ENCODE results near the gene CPM. TPM values are rescaled to one million over a fixed set of nuclear protein-coding genes. Genes with fewer than 3 reads are reported as not detected.

CPM gene
- total RNA-seq, 2 experiments from 2014 or later, result 1.1 to 1.4 TPM

DNA sequence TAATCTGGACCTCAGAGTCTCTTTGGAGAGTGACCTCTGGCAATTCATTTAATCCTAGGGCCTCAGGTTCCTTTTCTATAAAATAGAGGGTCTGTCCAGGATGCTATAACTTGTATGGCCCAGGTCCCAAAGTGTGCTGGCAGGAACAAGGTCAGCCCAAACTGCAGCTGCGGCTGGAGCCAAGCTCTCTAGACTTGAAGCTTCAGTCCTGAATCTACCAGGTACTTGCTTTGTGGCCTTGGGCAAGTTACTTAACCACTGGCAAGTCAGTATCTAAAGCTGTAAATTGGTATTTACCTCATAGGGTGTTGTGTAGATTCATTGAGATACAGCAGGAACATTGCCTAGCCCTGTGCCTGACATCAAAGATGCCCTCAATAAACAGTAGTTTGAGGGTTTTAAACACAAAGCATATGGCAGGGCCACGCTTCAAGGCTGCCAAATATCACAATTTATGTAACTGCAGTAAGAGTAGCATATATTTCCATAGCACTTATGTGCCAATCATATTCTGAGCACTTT, 21.7 kb downstream of the CPM start:
- no peak overlapping the region for H3K4me3 Mint-ChIP-seq
- CTCF ChIA-PET, result no interaction called here
- no peaks in the 10 kb centered on the region for H3K9me3 Mint-ChIP-seq
- no peaks in the 10 kb centered on the region for H3K36me3 Mint-ChIP-seq (ENCODE audit: low read depth)
- no peaks in the 10 kb centered on the region for H3K27me3 Mint-ChIP-seq
- H3K4me1 Mint-ChIP-seq, result peaks cover 3% of the 10 kb centered on the region
- H3K27ac Mint-ChIP-seq, result no peak overlapping the region
- POLR2A ChIA-PET, result no interaction called here
- DNase-seq, result no peak

DNA sequence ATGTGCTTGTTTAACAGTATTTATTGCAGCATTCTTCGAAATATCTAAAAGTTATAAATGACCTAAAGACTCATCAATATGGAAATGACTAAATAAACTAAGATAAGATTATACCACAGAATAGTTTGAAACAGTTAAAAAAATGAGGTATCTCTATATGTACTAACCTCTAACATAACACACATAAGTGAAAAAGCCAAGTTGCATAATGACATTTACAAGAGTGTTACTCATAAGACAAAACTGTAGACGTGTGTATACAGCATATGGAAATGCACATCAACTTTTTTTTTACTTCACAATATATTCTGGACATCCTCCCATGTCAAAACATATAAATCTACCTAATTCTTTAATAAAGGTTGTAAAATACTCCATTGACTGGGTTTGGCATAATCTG, 22.8 kb downstream of the CPM start:
- Mint-ChIP-seq H3K27ac (no peak overlapping the region), H3K4me3 (no peak overlapping the region), H3K9me3 (no peaks in the 10 kb centered on the region), H3K4me1 (no peaks in the 10 kb centered on the region), H3K36me3 (ENCODE audit: low read depth) (no peaks in the 10 kb centered on the region), H3K27me3 (no peaks in the 10 kb centered on the region)
- CTCF ChIA-PET, result no interaction called here
- DNase-seq, result no peak
- POLR2A ChIA-PET, result no interaction called here

DNA sequence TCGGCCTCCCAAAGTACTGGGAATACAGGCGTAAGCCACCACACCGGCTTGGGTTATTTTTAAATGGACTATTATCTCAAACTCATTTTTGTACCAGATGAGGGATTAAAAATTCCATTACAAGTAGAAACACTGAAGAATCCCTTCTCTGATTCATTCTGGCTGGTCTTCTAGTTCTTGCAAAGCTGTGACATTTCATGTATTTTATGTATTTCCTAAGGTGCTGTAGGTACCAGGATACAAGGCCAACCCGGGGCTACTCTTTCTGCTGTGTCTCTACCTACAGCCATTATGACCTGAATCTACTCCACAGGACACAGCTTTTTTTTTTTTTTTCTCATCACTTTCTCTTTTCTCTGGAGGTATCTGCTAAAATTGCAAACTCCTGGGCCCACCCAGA, 24.9 kb downstream of the CPM start:
- CTCF ChIA-PET, result no interaction called here
- no peaks in the 10 kb centered on the region for H3K27me3 Mint-ChIP-seq
- no peaks in the 10 kb centered on the region for H3K9me3 Mint-ChIP-seq

DNA sequence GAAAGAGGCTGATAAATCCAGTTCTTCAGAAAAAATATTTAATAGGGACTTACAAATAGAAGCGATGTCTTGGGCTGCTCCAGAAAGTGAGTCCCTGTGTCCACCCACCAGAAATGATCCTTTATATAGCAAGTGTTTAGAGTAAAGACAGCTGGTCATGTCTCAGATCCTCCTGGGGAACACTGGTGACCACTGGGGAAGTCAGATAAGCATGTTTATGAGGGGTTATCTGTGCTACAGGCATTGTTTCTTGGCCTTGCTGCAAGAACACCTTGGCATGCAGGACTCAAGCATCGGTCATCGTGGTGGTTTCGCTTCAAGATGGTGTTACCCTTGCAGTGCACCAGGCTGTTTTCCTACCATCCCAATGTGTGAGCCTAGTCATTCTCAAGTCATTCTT, 27.2 kb downstream of the CPM start:
- Mint-ChIP-seq H3K36me3 (ENCODE audit: low read depth) (no peaks in the 10 kb centered on the region), H3K4me1 (no peaks in the 10 kb centered on the region), H3K4me3 (no peak overlapping the region), H3K27ac (no peak overlapping the region), H3K9me3 (no peaks in the 10 kb centered on the region), H3K27me3 (peaks cover 3% of the 10 kb centered on the region)
- ChIA-PET POLR2A (no interaction called here), CTCF (no interaction called here)
- no peak for DNase-seq

More for the DNA sequence above, 24.9 kb downstream of the CPM start:
- no peaks in the 10 kb centered on the region for H3K4me1 Mint-ChIP-seq
- DNase-seq, result no peak
- POLR2A ChIA-PET, result no interaction called here
- H3K27ac Mint-ChIP-seq, result no peak overlapping the region
- no peaks in the 10 kb centered on the region for H3K36me3 Mint-ChIP-seq (ENCODE audit: low read depth)
- no peak overlapping the region for H3K4me3 Mint-ChIP-seq

DNA sequence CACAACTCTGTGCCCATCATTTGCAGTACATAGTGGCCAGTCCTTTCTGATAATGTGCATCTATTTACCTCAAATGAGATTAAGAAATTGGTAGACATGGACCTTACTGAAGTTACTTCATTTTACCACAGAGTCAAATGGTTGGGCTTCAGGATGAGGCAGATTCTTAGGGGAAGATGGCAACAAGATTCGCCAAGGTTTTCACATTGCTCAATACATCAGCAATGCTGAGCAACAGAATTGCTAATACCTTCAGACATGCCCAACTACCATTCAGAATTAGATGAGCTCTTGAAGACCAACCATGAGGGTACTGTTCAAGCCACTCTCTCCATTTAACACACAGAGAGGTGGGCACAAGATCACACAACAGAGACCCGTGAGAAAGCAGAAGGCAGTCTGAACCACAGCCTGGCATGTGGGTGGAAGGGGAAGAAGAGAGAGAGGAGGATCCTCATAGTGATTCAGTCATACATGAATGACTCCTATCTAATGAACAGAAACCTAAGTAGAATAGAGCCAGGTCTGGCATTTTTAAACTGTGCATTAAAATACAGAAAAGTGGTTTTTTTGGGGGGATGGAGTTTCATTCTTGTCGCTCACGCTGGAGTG, 28.5 kb downstream of the CPM start:
- no peak for DNase-seq
- ChIA-PET POLR2A (no interaction called here), CTCF (interaction anchor here (1.0 kb wide), 1 partner anchor 8 kb away, joined by 3 read pairs; no protein-coding TSS in a partner anchor)

DNA sequence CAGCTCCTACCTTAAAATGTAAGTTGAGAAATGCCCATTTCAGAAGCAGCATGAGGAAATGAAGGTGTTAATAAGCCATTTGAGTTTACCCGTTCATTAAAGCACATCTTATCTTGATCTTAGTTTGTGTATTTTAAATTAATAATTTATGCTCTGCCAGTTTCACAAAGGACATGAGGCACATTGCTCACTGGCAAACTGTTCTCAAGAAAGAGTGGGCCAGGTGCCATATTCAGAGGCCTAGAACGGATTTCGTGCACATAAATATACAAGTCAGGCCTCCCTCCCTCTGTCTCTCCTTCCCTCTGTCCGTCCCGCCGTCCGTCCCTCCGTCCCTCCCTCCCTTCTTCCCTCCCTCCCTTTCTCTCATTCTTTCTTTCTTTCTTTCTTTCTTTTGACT, 29.5 kb downstream of the CPM start:
- ChIA-PET CTCF (interaction anchor here (1.0 kb wide), 1 partner anchor 9 kb away, joined by 3 read pairs; no protein-coding TSS in a partner anchor), POLR2A (no interaction called here)
- H3K4me3 Mint-ChIP-seq, result no peak overlapping the region
- no peaks in the 10 kb centered on the region for H3K4me1 Mint-ChIP-seq
- no peak for DNase-seq
- H3K27me3 Mint-ChIP-seq, result peaks cover 5% of the 10 kb centered on the region
- no peaks in the 10 kb centered on the region for H3K36me3 Mint-ChIP-seq (ENCODE audit: low read depth)
- no peaks in the 10 kb centered on the region for H3K9me3 Mint-ChIP-seq
- H3K27ac Mint-ChIP-seq, result no peak overlapping the region

More for the DNA sequence above, 28.5 kb downstream of the CPM start:
- Mint-ChIP-seq H3K4me3 (no peak overlapping the region), H3K27me3 (peaks cover 5% of the 10 kb centered on the region), H3K27ac (no peak overlapping the region), H3K4me1 (no peaks in the 10 kb centered on the region), H3K9me3 (no peaks in the 10 kb centered on the region), H3K36me3 (ENCODE audit: low read depth) (no peaks in the 10 kb centered on the region)

DNA sequence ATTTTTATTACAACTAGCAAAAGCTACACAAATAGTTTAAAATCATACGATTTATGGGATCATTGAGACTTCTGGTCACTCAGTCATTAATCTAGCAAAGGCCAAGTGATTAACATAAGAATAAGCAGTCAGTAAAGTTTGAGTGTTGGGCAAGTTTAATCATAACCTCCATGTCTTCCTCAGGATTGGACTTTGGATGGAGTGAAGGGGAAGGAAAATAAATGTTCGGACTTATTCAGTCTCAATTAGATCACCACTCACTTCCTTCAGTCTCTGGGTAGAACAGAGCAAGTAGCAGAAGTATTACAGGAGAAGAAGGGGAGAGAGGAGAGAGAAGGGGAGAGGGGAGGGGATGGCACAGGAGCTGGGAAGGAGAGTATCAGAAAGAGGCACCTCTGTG, 31.4 kb downstream of the CPM start:
- POLR2A ChIA-PET, result no interaction called here
- Mint-ChIP-seq H3K4me3 (no peak overlapping the region), H3K9me3 (no peaks in the 10 kb centered on the region), H3K4me1 (no peaks in the 10 kb centered on the region), H3K27ac (no peak overlapping the region), H3K27me3 (peaks cover 5% of the 10 kb centered on the region), H3K36me3 (ENCODE audit: low read depth) (no peaks in the 10 kb centered on the region)
- no peak for DNase-seq
- CTCF ChIA-PET, result no interaction called here

DNA sequence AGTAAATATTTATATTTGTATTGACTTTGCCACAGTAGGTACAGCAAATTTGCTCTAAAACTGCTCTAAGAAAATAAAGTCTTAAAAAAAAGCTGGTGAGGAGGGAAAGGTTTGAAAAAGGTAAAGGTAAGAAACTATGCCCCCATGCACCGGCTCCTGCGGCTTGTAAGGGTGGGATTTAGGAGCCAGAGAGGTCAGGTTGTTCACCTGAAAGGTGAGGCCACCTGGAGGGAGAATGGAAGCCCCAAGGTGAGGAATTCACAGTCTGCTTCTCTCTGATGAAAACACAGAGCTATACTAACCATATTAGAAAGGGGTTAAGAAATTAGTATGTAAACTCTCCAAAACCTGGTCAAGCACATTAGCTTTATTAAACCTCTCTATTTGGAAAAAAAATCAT, 31.8 kb downstream of the CPM start:
- peaks cover 5% of the 10 kb centered on the region for H3K27me3 Mint-ChIP-seq
- H3K4me1 Mint-ChIP-seq, result no peaks in the 10 kb centered on the region
- no peaks in the 10 kb centered on the region for H3K9me3 Mint-ChIP-seq
- CTCF ChIA-PET, result no interaction called here
- H3K4me3 Mint-ChIP-seq, result no peak overlapping the region
- H3K36me3 Mint-ChIP-seq (ENCODE audit: low read depth), result no peaks in the 10 kb centered on the region
- no peak overlapping the region for H3K27ac Mint-ChIP-seq
- POLR2A ChIA-PET, result no interaction called here
- no peak for DNase-seq

DNA sequence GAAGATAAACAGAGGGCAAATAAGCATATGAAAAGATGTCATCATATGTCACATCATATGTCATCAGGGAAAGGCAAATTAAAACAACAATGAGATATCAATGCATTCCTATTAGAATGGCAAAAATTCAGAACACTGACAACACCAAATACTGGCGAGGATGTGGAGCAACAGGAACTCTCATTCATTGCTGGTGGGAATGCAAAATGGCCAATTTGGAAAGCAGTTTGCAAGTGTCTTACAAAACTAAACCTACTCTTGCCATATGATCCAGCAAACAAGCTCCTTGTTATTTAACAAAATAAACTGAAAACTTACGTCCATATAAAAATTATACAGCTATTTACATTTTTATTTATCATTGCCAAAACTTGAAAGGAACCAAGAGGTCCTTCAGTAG, 32.7 kb downstream of the CPM start:
- Mint-ChIP-seq H3K27me3 (peaks cover 5% of the 10 kb centered on the region), H3K4me3 (no peak overlapping the region), H3K36me3 (ENCODE audit: low read depth) (no peaks in the 10 kb centered on the region), H3K4me1 (peaks cover 3% of the 10 kb centered on the region), H3K9me3 (no peaks in the 10 kb centered on the region), H3K27ac (no peak overlapping the region)
- POLR2A ChIA-PET, result no interaction called here
- no peak for DNase-seq
- CTCF ChIA-PET, result no interaction called here

DNA sequence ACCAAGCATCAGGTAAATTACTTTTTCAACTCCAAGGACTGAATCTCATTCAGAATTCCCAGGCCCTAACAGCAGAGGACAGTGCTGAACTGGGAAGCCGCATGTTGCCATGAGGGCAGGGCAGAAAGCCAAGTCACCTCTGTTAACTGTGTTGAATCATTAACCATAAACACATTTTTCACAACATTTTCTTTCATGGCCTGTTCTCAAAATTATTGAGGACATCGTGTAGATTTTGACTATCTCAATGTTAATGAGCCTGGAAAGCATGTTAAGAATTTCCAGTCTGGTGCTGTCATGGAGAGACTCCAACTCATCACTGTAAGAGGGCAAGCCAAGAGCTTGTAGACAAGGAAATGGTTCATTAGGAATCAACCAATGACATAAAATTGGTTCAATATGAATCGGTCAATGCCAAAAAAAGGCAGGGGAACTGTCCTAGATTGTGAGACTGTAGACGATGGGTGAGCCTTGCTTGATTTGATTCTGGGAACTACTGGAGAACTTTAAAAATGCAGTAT, 33.7 kb downstream of the CPM start:
- CTCF ChIA-PET, result no interaction called here
- DNase-seq, result no peak
- POLR2A ChIA-PET, result no interaction called here
- H3K27ac Mint-ChIP-seq, result no peak overlapping the region
- peaks cover 3% of the 10 kb centered on the region for H3K4me1 Mint-ChIP-seq
- no peaks in the 10 kb centered on the region for H3K36me3 Mint-ChIP-seq (ENCODE audit: low read depth)
- peaks cover 5% of the 10 kb centered on the region for H3K27me3 Mint-ChIP-seq
- H3K4me3 Mint-ChIP-seq, result no peak overlapping the region
- H3K9me3 Mint-ChIP-seq, result peaks cover 2% of the 10 kb centered on the region

DNA sequence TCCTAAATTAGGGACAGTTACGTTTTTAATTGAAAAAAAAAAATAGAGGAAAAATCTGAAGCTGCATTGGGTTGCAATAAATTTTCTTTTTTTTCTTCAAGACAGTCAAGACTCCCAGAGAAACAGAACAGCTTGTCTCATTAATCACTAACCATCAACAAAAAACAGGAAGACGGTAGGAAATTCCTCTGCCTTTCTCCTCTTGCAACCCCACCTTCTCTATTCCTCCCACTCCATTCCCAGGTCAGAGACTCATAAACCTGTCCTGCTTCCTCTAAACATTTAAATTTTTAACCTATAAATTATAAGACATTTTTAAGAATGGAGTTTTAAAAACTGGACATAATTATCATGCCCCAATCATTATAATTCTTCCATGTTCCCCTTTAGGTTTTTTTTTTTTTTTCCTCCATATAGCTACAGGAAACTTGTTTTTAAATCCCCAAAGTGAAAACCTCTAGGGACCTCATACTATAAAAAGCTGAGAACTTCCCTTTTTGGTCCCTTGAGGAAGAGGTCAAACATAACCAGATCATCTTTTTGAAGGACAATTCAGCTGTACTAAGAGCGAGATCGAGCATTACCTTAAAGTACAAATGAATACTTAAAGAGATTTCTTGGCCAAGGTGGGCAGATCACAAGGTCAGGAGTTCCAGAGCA, 36.0 kb downstream of the CPM start:
- no peak overlapping the region for H3K4me3 Mint-ChIP-seq
- peaks cover 5% of the 10 kb centered on the region for H3K27me3 Mint-ChIP-seq
- peaks cover 2% of the 10 kb centered on the region for H3K9me3 Mint-ChIP-seq
- POLR2A ChIA-PET, result no interaction called here
- no peaks in the 10 kb centered on the region for H3K36me3 Mint-ChIP-seq (ENCODE audit: low read depth)
- CTCF ChIA-PET, result no interaction called here
- no peak overlapping the region for H3K27ac Mint-ChIP-seq
- peaks cover 4% of the 10 kb centered on the region for H3K4me1 Mint-ChIP-seq
- DNase-seq, result no peak

DNA sequence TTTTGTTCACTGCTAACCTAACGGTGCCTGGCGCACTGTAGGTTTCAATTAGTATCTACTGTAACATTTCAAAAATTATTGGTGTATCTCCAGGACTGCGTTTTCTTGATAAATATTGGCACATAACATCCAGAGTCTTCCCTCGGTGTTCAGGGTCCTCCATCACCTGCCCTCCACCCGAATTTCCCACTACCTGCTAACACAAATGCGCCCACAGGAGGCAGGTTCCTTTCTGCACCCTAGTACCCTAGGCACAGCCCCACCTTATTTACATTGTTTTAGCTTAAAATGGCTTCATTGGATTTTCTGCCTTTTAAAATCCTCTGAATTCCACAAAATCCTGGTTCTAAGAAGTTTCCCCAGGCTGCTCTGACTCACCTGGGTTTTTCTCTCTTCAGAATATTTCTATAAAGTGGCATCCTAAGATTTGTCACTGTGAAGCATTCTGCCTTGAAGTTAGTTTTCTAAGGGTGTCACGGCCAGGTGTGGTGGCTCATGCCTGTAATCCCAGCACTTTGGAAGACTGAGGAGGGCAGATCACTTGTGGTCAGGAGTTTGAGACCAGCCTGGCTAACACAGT, 38.6 kb downstream of the CPM start:
- Mint-ChIP-seq H3K27ac (no peak overlapping the region), H3K9me3 (peaks cover 2% of the 10 kb centered on the region), H3K27me3 (no peaks in the 10 kb centered on the region), H3K4me3 (no peak overlapping the region), H3K36me3 (ENCODE audit: low read depth) (no peaks in the 10 kb centered on the region), H3K4me1 (peaks cover 16% of the 10 kb centered on the region)
- no peak for DNase-seq
- POLR2A ChIA-PET, result no interaction called here
- CTCF ChIA-PET, result no interaction called here

DNA sequence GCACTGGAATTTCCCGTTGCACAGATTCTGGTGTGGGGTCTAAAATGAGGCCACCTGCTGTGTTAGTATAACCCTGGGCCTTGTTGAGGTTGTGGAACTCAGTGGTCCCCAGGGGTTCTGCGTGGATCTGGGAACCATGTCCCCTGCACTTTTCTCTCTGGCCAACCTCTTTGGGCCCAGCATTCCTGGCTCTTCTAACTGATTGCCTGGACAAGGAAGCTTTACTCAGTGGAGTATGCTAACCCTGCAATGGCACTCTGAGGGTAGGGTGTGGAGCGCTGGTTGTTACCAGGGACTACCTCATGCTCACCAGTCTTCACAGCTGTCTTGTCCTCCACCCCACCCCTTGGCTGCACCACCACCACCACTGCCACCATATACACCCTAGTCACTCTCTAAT, 39.2 kb downstream of the CPM start:
- Mint-ChIP-seq H3K4me3 (no peak overlapping the region), H3K36me3 (ENCODE audit: low read depth) (no peaks in the 10 kb centered on the region), H3K4me1 (peaks cover 19% of the 10 kb centered on the region), H3K9me3 (peaks cover 2% of the 10 kb centered on the region), H3K27me3 (no peaks in the 10 kb centered on the region), H3K27ac (no peak overlapping the region)
- DNase-seq, result no peak
- ChIA-PET CTCF (no interaction called here), POLR2A (no interaction called here)

DNA sequence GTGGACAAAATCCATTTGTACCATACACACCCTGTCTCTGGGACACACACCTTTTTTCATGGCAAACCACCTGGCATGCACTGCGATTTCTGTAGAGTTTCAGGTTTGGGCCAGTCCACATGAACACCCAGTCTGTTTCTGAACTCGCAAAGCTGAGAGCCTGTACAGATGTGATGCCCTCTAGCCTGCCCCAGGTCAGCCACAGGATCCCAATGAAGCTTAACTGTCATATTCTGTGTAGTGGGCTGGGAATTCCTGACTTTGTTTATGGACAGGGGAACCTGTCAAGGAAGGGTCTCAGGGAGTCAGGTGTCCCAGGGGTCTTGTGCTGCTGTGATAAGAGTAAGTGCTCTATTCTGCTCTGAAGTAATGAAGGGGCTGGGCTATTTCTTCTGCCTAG, 39.8 kb downstream of the CPM start:
- no peak for DNase-seq
- POLR2A ChIA-PET, result no interaction called here

More for the DNA sequence above, 39.8 kb downstream of the CPM start:
- H3K9me3 Mint-ChIP-seq, result peaks cover 2% of the 10 kb centered on the region
- CTCF ChIA-PET, result no interaction called here
- H3K36me3 Mint-ChIP-seq (ENCODE audit: low read depth), result no peaks in the 10 kb centered on the region
- H3K4me3 Mint-ChIP-seq, result no peak overlapping the region
- H3K4me1 Mint-ChIP-seq, result peaks cover 24% of the 10 kb centered on the region
- H3K27me3 Mint-ChIP-seq, result no peaks in the 10 kb centered on the region
- H3K27ac Mint-ChIP-seq, result no peak overlapping the region

All from activated CD4-positive, alpha-beta memory T cell treated with anti-CD3 and anti-CD28 coated beads, Interleukin-2, amount 10 ng/mL, durations not matched to agents 7 days and 5 days (primary cell).